ENCODE results near the gene GRAP2.
"Not testable (repeated sequence)": the region's sequence is repeated elsewhere in the genome, so short reads cannot be mapped to it uniquely, and the experiment has no call there.

Gene GRAP2
- 0 to 3.1 (median 0) reads per million in 17 experiments for total RNA-seq

DNA sequence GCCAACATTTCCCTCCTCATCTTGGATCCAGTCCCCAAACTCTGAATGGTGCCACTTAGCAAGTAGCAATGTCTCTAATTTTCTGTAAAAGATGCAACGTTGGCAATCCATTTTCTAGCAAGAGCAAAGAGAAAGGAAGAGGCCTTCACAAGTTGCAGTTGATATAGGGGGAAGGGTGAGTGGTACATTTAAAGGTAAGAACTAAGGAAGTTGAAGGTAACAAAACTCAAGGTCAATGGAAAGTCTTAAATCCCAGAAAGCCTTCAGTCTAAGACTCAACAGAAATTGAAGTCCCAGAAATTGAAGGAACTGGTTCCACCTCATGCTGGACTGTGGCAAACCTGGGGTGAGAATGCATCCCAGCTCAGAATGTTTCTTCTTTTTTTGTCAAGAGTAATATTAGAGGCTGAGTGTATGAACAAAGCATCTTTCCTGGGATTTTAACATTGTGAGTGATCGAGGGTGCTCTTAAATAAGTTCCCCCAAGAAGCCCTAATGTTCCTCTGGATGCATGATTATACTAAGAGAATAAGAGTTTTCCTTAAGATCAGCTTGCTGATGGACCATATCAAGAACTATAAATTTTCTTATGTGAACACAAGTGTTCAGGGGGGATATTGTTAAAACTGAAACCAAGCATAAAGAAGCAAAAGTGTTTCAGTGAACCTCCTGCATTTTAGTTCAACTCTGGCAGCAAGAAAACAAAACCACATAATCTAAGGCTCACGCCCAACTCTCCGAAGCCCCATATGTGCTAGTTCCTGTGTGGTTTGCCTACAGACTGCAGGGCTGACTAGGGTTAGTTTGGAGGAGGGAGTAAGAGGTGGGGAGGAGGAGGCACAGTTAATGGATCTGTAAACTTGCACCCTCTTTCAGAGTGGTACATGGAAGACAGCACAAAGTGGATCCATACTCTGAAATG lies at the start of gene GRAP2:
TSS of gene GRAP2 (plus strand) at position 779 of the 922 bp plus-strand sequence. CDS start 46,023 bp downstream, outside the sequence.
- peak; percentile 15 to 52 (median 36) for DNase-seq

DNA sequence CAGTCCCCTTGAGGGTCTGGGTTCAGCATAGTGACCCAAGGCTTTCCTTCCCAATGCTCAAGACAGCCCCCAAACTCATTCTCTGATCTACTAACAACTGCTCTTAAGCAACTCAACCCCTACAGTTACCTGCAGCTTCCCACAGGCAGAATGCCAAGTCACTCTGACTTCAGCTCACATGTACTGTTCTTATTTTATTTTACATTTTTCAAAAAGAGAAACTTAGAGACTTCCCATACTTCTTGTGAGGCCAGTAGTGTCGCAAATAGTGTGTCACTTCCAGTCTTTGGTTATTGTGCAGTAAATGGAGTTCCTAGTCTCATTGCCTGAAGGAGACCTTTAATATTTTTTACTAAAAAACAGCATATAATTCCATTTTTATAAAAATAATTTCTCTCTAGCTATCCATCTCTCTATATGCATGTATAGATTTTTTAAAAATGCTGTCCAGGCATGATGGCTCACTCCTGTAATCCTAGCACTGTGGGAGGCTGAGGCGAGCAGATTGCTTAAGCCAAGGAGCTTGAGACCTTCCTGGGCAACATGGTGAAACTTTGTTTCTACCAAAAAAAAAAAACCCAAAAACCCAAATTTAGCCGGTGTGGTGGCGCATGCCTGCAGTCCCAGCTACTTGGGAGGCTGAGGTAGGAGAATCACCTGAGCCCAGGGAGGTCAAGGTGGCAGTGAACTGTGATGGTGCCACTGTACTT lies 49.1 kb upstream of the GRAP2 start:
- peak; percentile 20 to 64 (median 58) for DNase-seq

DNA sequence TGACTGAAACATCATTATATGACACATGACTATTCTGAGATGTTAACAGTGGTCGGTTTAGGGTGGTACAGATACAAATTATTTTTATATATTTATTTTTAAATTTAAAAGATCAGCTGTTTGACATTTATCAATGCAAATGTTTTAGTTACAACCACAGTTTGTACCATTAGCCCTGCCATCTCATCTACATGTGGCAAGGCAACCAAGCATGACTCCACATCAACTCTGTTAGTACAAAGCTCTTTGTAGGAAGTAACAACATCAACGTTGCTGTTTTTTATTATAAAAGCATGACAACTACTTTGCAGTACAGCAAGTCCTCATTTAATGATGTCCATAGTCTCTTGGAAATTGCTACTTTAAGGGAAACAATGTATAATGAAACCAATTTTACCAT lies 48.1 kb upstream of the GRAP2 start:
- DNase-seq = no peak

DNA sequence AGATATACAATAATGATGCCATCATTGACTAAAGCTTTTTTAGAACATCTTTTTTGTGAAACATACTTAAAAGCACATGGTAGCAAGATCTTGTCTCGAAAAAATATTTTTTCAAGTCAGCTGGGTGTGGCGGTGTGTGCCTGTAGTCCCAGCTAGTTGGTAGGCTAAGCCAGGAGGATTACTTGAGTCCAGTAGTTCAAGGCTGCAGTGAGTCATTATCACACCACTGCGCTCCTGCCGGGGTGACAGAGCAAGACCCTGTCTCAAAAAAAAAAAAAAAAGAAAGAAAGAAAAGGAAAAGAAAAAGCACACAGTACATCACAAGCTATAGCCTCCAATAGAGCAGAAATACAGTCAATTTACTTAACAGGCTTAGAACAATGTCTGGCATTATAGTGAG lies 44.3 kb upstream of the GRAP2 start:
- no peak for DNase-seq

DNA sequence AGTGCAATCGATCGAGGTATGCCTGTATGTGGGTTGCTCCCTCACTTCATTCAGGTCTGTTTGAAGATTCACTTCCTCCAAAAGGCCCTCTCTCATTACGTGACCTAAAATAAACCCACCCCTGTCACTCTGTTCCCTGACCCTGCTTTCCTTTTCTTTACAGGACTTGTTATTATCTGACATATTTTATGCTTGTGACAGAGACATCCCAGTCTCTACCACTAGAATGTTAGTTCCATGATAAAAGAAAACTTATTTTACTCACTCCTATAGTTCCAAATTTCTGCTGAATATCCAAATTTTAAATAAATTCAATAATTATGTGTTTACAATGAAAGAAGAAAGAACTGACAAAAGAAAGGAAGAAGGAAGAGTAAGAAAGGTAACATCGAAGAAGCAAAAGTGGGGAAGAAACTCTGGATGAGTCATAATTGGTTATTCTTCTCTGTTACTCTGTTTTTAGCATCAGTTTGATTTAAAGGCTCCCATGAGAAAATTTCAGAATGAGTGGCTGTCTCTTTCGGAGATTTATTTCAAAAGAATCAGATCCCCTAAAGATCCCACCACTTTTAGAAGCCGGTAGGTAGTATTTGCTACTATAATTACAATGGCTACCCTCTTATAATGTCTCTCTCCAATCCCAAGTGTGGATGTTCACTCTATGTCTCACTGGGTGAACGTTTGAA lies 40.8 kb upstream of the GRAP2 start:
- DNase-seq = no peak

DNA sequence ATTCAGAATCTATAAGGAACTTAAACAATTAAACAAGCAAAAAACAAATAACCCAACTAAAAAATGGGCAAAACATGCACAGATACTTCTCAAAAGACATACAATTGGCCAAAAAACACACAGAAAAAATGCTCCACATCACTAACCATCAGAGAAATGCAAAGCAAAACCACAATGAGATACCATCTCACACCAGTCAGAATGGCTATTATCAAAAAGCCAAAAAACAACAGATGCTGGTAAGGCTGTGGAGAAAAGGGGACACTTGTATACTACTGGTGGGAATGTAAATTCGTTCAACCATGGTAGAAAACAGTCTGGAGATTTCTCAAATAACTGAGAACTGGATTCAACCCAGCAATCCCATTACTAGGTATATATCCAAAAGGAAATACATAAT lies 32.1 kb upstream of the GRAP2 start:
- no peak for DNase-seq

DNA sequence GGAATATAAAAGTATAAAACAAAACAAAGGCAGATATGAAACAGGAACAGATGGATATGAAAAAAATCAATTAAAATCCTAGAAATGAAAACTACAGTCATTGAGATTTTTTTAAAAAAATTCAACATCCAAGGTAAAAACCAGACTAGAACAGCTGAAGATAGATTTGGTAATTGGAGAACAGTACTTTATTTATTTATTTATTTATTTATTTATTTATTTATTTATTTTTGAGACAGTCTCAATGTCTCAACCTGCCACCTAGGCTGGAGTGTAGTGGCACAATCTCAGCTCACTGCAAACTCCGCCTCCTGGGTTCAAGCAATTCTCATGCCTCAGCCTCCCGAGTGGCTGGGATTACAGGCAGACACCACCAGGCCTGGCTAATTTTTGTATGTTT lies 31.1 kb upstream of the GRAP2 start:
- DNase-seq = not testable (repeated sequence)

DNA sequence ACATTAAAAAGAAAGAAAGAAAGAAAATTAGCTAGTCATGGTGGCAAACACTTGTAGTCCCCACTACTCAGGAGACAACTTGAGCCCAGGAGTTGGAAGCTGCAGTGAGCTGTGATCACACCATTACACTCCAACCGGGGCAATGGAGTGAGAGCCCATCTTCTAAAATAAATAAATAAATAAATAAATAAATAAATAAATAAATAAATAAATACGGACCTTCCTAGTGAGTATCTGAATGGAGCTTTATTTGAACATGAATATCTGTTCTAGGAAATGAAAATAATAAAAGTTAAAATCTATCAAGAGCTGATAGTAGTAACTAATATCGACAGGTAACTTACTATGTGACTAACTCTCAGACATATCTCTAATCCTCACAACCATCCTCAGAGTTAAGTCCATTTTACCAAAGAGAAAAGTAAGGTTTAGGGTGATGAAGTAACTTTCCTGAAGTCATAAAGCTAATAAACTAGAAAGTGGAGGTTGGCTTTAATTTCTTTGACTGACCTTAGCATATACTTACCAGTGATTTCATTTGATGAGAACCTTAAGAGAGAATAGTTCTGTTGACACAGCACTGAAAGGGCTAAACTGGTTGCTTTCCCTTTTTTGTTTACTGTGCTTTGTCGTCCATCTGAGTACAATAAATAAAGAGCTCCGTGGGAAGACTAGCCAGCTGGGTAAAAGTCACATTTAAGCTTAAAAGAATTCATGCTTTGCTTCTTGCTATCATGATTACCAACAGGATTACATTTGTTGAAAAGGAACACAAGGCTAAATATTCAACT lies 29.7 kb upstream of the GRAP2 start:
- no peak for DNase-seq

DNA sequence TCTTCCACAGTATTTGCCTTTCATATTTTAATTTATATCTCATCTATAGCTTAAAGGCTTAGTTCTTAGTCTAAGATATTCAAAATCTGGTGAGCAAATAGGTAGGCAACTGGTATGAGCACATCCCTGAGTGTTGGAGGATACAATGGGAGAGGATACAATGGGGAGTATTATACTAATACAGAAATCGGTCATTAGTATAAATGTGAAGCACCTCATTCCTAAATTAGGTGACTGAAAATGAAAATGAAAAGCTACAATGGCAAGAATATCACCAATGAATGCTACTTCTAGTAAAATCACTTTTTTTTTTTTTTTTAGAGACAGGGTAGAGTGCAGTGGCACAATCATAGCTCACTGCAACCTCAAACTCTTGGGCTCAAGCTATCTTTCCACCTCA lies 28.3 kb upstream of the GRAP2 start:
- DNase-seq = no peak

DNA sequence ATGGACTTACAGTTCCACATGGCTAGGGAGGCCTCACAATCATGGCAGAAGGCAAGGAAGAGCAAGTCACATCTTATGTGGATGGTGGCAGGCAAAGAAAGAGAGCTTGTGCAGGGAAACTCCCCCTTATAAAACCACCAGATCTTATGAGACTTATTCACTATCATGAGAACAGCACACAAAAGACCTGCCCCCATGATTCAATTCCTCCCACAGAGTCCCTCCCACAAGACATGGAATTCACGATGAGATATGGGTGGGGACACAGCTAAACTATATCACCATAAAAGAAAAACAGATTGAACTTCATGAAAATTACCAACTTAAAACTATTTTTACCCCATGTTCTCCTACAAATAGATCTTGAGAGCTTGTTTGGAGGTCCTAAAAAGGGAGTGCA lies 26.9 kb upstream of the GRAP2 start:
- DNase-seq = peak; percentile 11 to 55 (median 47)

DNA sequence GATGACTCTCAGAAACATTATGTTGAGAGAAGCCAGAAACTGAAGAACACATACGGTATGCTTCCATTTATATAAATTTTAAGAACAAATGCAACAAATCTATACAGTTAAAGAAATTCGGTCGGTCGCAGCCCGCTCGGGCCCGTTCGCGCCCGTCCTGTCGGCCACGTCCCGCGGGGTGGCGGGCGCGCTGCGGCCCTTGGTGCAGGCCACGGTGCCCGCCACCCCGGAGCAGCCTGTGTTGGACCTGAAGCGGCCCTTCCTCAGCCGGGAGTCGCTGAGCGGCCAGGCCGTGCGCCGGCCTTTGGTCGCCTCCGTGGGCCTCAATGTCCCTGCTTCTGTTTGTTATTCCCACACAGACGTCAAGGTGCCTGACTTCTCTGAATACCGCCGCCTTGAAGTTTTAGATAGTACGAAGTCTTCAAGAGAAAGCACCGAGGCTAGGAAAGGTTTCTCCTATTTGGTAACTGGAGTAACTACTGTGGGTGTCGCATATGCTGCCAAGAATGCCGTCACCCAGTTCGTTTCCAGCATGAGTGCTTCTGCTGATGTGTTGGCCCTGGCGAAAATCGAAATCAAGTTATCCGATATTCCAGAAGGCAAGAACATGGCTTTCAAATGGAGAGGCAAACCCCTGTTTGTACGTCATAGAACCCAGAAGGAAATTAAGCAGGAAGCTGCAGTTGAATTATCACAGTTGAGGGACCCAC lies 25.6 kb upstream of the GRAP2 start:
- not testable (repeated sequence) for DNase-seq

DNA sequence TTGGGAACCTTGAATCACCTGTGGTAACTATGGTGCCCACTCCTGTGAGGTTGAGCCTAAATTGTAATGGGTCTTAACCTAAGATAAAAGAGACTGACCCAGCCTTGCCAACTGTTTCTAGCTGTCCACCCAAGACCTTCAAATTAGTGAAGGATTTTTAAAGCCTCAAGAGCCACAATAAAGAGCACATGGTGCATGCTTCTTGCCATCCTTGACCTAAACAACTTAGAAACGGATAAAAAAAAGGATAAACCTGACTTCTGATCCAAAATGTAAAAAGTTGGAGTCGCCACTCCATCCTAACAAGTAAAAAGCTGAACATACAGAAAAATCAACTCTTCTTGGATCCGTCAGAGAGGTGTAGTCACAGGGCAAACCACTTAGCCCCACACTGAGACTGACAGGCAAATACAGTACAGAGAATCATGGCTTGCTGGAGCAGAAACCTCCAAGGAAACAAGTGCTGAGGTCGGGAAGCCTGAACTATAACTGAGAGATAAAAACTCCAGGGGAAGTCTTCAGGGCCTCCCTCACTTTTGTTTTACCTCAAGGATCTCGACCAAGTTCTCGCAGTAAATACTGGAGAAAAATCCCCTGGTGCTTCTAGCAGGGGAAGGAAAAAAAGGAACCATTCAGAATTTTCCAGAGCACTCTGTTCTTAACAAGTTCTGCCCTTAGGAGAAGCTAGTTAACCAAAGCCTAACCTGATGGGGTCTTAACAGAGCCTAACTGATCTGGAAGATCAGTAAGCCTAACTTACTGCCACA lies 23.6 kb upstream of the GRAP2 start:
- DNase-seq = peak in 3 of 4 experiments; percentile 22 to 36 (median 27)

DNA sequence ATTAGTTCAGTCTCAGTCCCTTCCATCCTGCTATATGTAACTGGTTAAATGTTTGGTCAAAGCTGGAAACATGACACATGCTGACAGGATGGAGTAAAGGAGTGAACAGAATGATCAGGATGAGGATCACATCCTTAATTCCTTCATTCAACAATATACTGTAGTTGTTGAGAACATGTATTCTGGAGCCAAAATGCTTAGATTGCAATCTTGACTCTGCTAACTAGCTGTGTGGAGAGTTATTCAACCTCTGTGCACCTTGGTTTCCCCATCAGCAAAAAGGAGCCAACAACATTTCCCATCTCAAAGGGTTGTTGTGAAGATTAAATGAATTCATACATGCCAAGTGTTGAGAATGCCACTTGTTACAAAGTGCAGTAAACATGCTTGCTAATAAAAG lies 20.2 kb upstream of the GRAP2 start:
- DNase-seq = no peak

DNA sequence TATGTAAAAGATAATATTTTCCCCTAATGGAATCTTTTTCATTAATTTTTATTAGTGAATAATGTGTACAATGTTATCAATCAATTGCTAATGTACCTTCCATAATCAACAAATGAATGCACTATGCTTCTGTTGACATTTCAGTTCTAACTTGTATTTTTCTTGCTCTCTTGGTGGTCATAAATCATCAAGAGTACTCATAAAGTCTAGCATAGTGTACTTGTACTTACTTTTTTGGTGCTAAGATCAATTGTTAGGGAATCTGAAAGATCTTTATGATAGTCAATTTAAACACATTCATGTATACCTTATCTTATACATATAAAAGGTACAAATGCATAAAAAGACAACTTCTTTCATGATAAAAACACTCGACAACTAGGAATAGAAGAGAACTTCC lies 17.8 kb upstream of the GRAP2 start:
- no peak for DNase-seq

DNA sequence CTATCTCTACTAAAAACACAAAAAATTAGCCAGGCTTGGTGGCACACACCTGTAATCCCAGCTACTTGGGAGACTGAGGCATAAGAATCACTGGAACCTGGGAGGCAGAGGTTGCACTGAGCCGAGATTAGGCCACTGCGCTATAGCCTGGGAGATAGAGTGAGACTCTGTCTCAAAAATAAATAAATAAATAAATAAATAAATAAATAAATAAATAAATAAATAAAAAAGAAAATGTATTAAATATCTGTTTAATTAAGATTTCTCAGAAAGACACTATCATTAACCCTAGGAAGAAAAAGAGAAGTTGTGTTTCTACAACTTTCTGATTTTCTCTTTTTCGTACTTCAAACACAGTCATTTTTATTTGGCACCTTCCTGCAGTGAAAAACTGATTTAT lies 11.0 kb upstream of the GRAP2 start:
- not testable (repeated sequence) for DNase-seq

DNA sequence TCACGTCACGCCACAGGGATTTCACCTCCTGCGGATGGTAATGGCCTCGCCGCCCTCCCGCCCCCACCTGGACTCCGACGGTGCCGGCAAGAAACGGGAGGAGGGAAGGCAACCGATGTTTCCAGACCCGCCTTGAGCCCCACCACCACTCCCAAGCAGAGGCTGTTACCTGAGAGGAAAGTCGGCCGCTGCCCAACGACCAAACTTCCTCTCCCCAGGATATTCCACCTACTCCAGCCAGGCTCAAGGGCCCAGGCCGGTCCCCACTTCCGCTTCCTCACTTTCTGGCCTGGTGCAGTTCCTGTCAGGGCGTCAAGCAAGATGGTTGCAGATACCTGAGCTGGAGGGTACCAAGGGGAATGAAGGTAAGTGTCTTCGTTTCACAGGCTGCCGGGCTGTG lies 7.4 kb upstream of the GRAP2 start, which contains the start of gene ENTHD1:
TSS of gene ENTHD1 (minus strand) at position 235 of the 400 bp plus-strand sequence. CDS start 6,012 bp downstream, outside the sequence.
- no peak for DNase-seq

DNA sequence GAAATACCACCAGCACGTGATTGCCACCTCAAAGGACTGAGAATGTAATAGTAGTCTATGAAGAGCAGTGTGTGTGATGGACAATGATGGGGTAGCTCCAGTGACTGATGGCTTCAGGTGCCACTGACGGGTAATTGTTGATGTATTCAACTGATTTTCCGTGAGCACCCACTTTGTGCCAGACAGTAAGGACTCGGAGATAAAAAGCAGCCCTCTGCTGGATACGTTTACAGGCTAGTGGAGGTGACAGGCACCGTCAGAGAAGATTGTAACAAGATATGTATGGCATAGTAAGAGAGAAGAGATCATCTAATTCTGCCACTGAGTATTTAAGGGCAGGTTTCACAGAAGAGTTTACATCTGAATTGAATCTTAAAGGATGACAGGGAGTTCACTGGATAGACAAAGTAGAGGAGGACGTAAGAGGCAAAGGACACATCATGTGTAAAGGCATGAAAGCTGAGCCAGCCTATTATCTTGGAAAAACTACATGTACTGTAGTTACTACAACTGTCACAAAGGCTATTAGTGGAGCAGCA lies 6.3 kb upstream of the GRAP2 start:
- DNase-seq = no peak

DNA sequence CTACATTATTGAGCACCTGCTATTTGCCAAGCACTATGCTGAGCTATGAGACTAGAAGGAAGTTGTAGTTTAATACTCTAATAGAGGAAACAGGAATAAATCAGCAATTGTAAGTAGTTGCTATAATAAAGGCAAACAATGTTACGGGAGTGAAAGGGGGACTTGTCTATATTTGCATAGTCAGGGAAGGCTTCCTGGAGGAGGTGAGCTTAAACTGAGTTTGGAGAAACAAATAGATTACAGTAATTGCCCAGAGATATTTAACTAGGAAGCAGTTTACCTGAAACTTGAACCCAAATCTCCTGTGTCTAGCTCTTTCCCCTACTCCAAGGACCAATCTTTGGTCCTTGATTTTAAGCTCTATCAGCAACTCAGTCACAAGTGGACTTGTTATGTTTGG lies 5.2 kb upstream of the GRAP2 start:
- no peak for DNase-seq

DNA sequence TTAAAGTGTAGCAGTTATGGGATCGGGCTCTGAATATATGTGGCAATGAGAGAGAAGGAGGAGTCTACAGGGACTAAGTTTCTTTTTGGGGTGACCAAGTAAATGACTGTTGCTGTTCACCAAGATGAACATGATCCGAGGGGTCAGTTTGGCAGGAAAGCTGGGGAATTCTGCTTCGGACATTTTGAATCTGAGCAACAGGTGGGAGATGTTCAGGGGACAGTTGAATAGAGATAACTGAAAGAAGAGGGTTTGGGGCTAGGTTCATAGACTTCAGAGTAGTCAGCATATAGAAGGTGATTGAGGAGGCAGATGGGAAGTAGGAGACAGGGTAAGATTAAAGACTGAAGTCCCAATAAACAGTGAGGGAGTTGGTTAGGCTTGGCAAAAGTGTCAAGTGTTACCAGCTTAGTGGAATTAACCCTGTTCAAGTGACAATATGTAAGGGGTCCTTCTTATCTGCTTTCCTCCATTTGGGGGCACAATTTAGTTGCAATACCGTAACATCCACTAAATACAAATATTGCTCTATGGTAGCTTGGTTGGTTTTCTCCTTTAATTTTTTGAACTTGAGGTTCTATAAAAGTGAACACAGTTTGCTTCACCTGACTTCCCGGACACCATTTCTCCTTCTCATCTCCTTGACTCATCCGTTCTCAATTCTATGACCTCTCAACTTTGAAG lies 4.4 kb upstream of the GRAP2 start:
- DNase-seq = no peak

DNA sequence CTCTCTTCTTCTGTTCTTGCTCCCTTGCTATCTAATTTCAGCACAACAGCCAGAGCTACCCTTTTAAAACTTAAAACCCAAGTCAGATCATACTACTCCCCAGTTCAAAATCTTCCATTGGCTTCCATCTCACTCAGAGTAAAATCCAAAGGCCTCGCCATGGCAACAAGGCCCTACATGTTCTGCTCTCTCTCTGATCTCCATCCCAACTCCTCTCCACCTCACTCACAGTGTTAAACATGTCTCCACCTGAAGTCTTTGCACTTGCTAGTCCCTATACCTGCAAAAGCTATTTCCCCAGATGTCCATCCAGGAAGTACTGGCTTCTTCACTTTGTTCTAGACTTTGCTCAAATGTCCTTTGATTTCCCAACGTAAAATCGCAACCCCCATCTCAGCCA lies 3.0 kb upstream of the GRAP2 start:
- DNase-seq = no peak

Data from suppressor macrophage (primary cell).